Epithelial cell of esophagus (primary cell): ENCODE measurements around the gene BLNK.

ENCODE experiments used
- DNase-seq: peaks from one replicate; pipeline ENCODE4 v3.0.0; 2010; ENCODE audit warnings: low read depth
- H3K4me3 ChIP-seq: 2 replicates; pipeline ENCODE4 v1.5.1; 2011; ENCODE audit warnings: mild to moderate bottlenecking, low read length, control low read depth
- CTCF ChIP-seq: IDR thresholded peaks from 2 replicates; pipeline ENCODE4 v1.5.1; 2011; ENCODE audit warnings: low read depth, mild to moderate bottlenecking, low read length, control low read depth, inconsistent platforms; ENCODE audit not compliant: insufficient read depth; ENCODE audit errors: missing control alignments

The BLNK gene

GRCh38 chr10:96298362-96298761, 27.0 kb upstream of the BLNK start:
- DNase-seq: no peak
- no peak for TF ChIP-seq CTCF
- no peak overlapping the region for H3K4me3 ChIP-seq

- DNase-seq: no peak
- no peak for TF ChIP-seq CTCF
- no peak overlapping the region for H3K4me3 ChIP-seq
Observed at GRCh38 chr10:96297486-96297885, 26.1 kb upstream of the BLNK start.

GRCh38 chr10:96295475-96295874, 24.1 kb upstream of the BLNK start:
- no peak overlapping the region for H3K4me3 ChIP-seq
- DNase-seq: no peak
- no peak for TF ChIP-seq CTCF

GRCh38 chr10:96292971-96293920, 21.9 kb upstream of the BLNK start:
- DNase-seq: peak; percentile 68
- H3K4me3 ChIP-seq: no peak overlapping the region
- peak; percentile 68 for TF ChIP-seq CTCF

GRCh38 chr10:96290368-96291133, 19.2 kb upstream of the BLNK start:
- H3K4me3 ChIP-seq: no peak overlapping the region
- DNase-seq: no peak
- no peak for TF ChIP-seq CTCF

- TF ChIP-seq CTCF: no peak
- DNase-seq: no peak
- no peak overlapping the region for H3K4me3 ChIP-seq
Observed at GRCh38 chr10:96289218-96289910, 18.0 kb upstream of the BLNK start.
